Measurements from ENCODE around the gene CATSPERZ.

DNA sequence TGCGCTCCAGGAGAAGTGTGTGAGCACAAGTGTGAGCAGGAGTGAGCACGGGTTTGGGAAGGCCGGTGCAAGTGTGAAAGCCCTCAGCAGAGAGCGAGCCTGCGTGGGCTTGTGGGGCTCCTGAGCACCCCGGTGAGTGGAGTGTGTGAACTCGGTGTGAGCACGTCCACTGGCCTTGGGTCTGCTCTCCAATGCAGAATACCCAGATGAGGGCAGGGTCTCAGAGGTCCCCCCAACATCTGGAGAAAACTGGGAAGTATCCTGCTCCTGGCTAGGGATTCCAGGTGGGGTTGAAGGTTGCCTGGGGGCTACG lies 6.4 kb downstream of the CATSPERZ start:
- TF ChIP-seq, protein P1, sequence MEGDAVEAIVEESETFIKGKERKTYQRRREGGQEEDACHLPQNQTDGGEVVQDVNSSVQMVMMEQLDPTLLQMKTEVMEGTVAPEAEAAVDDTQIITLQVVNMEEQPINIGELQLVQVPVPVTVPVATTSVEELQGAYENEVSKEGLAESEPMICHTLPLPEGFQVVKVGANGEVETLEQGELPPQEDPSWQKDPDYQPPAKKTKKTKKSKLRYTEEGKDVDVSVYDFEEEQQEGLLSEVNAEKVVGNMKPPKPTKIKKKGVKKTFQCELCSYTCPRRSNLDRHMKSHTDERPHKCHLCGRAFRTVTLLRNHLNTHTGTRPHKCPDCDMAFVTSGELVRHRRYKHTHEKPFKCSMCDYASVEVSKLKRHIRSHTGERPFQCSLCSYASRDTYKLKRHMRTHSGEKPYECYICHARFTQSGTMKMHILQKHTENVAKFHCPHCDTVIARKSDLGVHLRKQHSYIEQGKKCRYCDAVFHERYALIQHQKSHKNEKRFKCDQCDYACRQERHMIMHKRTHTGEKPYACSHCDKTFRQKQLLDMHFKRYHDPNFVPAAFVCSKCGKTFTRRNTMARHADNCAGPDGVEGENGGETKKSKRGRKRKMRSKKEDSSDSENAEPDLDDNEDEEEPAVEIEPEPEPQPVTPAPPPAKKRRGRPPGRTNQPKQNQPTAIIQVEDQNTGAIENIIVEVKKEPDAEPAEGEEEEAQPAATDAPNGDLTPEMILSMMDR (IDR thresholded peaks at IDR 0.05): no peak
- no peak for TF ChIP-seq POLR2A (IDR thresholded peaks at IDR 0.05)

Measured in testis (tissue), 2 donors.